Measurements from ENCODE around the gene HGF. TPM values are rescaled to one million over a fixed set of nuclear protein-coding genes. Genes with fewer than 3 reads are reported as not detected.

The HGF gene
- total RNA-seq, 8 experiments from 2014 or later, result 0.09 to 9.6 (median 0.56) TPM; not detected in 1

DNA sequence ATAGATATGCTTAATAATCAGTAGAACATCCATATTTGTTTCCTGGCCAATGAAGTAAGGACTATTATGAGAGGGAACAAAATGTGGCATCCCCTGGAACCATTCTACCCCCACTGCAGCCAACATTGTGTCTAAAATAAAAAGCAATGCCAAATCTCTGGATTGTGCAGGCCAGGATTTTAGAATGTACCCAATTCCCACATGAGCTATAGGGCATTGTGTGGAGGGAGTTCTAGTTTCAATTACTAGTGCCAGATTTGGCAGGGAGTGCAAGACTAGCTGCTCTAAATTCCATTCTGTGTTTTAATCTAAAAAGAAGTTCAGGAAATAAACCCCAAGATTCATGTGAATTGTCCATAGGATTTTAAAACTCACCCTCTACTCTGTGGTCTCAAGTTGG is 112.3 kb downstream of the HGF start:
- H3K4me3 ChIP-seq, result no peak overlapping the region
- ATAC-seq (replicated peaks in 6 of 8), result no peak
- no peaks in the 10 kb centered on the region for H3K4me1 ChIP-seq (replicated peaks in 1 of 2)
- H3K27ac ChIP-seq, result no peak overlapping the region
- in situ Hi-C loops (cut with MboI; ENCODE audit: low pct_unique_long_range_greater_than_20kb in 2 of 9, low sequenced_read_pairs in 9 of 9, unreplicated experiment in 9 of 9), result no loop called here

GRCh38 chr7:81655271-81655670 is 114.6 kb downstream of the HGF start:
- WGBS, 10 experiments, result 75 to 100% (median 89%) methylated on average over 1 of the region's 1 CpG; no CpG with 5 or more reads in 1 of the 10 experiments
- H3K4me3 ChIP-seq, result no peak overlapping the region
- in situ Hi-C loops (cut with MboI; ENCODE audit: low pct_unique_long_range_greater_than_20kb in 2 of 9, low sequenced_read_pairs in 9 of 9, unreplicated experiment in 9 of 9), result no loop called here

DNA sequence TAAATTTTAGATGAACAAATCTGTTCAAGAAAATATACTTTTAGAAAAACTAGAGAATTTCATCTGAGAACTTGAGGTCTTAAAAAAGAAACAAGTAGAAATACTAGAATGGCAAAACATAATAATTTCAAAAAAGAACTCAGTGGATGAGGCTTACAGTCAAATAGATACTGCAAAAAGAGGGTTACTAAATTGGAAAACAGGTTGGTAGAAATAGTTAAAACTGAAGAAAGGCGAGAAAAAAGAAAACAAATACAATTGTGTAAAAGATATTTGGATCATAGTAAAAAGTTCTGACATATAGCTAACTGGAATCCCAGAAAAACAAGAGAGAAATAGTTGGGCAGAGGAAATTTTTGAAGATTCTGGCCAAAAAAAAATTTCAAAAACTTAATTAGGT is 117.6 kb downstream of the HGF start:
- in situ Hi-C loops (cut with MboI; ENCODE audit: low pct_unique_long_range_greater_than_20kb in 2 of 9, low sequenced_read_pairs in 9 of 9, unreplicated experiment in 9 of 9), result no loop called here

More at GRCh38 chr7:81655271-81655670, 114.6 kb downstream of the HGF start:
- no peaks in the 10 kb centered on the region for H3K4me1 ChIP-seq (replicated peaks in 1 of 2)
- no peak for ATAC-seq (replicated peaks in 6 of 8)
- H3K27ac ChIP-seq, result no peak overlapping the region

More for the DNA sequence above, 117.6 kb downstream of the HGF start:
- WGBS, 10 experiments, result 75 to 100% (median 91%) methylated on average over 1 of the region's 1 CpG
- Histone ChIP-seq H3K4me3 (no peak overlapping the region), H3K27ac (no peak overlapping the region), H3K4me1 (replicated peaks in 1 of 2) (no peaks in the 10 kb centered on the region)
- ATAC-seq (replicated peaks in 6 of 8), result no peak

All from motor neuron (in vitro differentiated cells).